Lung (tissue), 12 donors: ENCODE data around the gene MDC1. TPM values are rescaled to one million over a fixed set of nuclear protein-coding genes. Genes with fewer than 3 reads are reported as not detected.
"Not testable (repeated sequence)": the region's sequence is repeated elsewhere in the genome, so short reads cannot be mapped to it uniquely, and the experiment has no call there.

Experiments
- ATAC-seq: fragments of 200-7000 bp; cut with Tn5 transposase; one replicate; pipeline ENCODE4 v1.9.1; 2020; ENCODE audit warnings: moderate number of reproducible peaks; ENCODE audit not compliant: insufficient read depth, low FRiP score
- DNase-seq, 3 donors: peaks; one replicate each; pipeline ENCODE4 v3.0.0-alpha.2; 2013 to 2017
- H3K27ac ChIP-seq, 2 donors: one replicate each; pipeline ENCODE4 v1.5.1; 2013; ENCODE audit warnings: mild to moderate bottlenecking in 2 of 2, moderate library complexity in 2 of 2, control low read depth in 1 of 2, inconsistent platforms in 1 of 2, low read depth in 1 of 2, low read length in 1 of 2
- H3K27me3 ChIP-seq, 3 donors: one replicate each; pipeline ENCODE4 v1.5.1; 2013; ENCODE audit warnings: low read length in 2 of 3; ENCODE audit not compliant: control insufficient read depth in 3 of 3, insufficient read depth in 3 of 3
- H3K36me3 ChIP-seq, 4 donors: one replicate each; pipeline ENCODE4 v1.5.1; 2013; ENCODE audit warnings: low read length in 4 of 4, mild to moderate bottlenecking in 1 of 4, moderate library complexity in 1 of 4; ENCODE audit not compliant: control insufficient read depth in 4 of 4, insufficient read depth in 4 of 4
- H3K4me1 ChIP-seq, 5 donors: one replicate each; pipeline ENCODE4 v1.5.1; 2013; ENCODE audit warnings: low read length in 5 of 5, mild to moderate bottlenecking in 2 of 5, moderate library complexity in 1 of 5; ENCODE audit not compliant: control insufficient read depth in 5 of 5, insufficient read depth in 5 of 5
- H3K4me3 ChIP-seq: one replicate; pipeline ENCODE4 v1.5.1; 2013; ENCODE audit warnings: mild to moderate bottlenecking, control low read depth, moderate library complexity
- H3K9ac ChIP-seq, 2 donors: one replicate each; pipeline ENCODE4 v1.5.1; 2013; ENCODE audit warnings: low read length in 2 of 2, control low read depth in 1 of 2; ENCODE audit not compliant: insufficient read depth in 1 of 2
- H3K9me3 ChIP-seq, 4 donors: one replicate each; pipeline ENCODE4 v1.5.1; 2013; ENCODE audit warnings: low read length in 3 of 4, mild to moderate bottlenecking in 1 of 4, moderate library complexity in 1 of 4; ENCODE audit not compliant: control insufficient read depth in 4 of 4, insufficient read depth in 3 of 4
- CTCF ChIP-seq: IDR thresholded peaks from 2 replicates; pipeline ENCODE4 v1.5.1; 2012; ENCODE audit warnings: mild to moderate bottlenecking; ENCODE audit errors: control extremely low read depth, extremely low read depth
- WGBS, 2 donors: extraction: QIAGEN DNeasy Blood & Tissue Kit; methylation state at CpG; one replicate each; pipeline ENCODE4 v1.1.7; 2013; 5-methylcytosine and 5-hydroxymethylcytosine counted together
- polyA plus RNA-seq, 2 donors: library from polyadenylated mRNA; stranded (reverse); fragments of 200-250 nt; gene quantifications; one replicate each; pipeline ENCODE4 v1.2.1, GENCODE V29; 2013
- total RNA-seq, 2 donors: library from RNA; depleted of rRNA in 1 of 2; stranded (reverse); fragments of >200 nt in 1 of 2; gene quantifications; one replicate each; pipeline ENCODE4 v1.2.1, GENCODE V29; 2014 to 2021
- donor health status: control.
- donor health status: control.
- donor health status: Bipolar disorder and iron deficiency.
- donor health status: healthy.
- donor health status: DM: yes; HTN: yes; CAD: no.

Gene MDC1
- total and polyA plus RNA-seq, 4 donors = 9.9 to 34.0 (median 12.4) TPM

GRCh38 chr6:30720738-30721197 is 3.7 kb upstream of the MDC1 start:
- peaks cover 4 to 45% (median 9%) of the 10 kb centered on the region in 5 donors for H3K4me1 ChIP-seq
- peaks cover 6 to 44% (median 24%) of the 10 kb centered on the region in 4 donors for H3K36me3 ChIP-seq
- WGBS, 2 donors = 0 to 1% methylated on average over 29 of the region's 29 CpGs
- ATAC-seq (no peak), DNase-seq (peak; percentile 80 to 82 (median 81))
- no peaks in the 10 kb centered on the region for H3K27me3 ChIP-seq
- H3K9ac ChIP-seq = peak overlapping the region; percentile 99
- peak overlapping the region; percentile 58 for H3K4me3 ChIP-seq
- TF ChIP-seq CTCF = no peak
- peak overlapping the region; percentile 94 to 95 for H3K27ac ChIP-seq
- H3K9me3 ChIP-seq = no peaks in the 10 kb centered on the region

- peak within 1 kb of the TSS; percentile 94 to 95 for H3K27ac ChIP-seq
- peak within 1 kb of the TSS; percentile 99 for H3K9ac ChIP-seq
- peaks cover 6 to 40% (median 19%) of the 10 kb centered on the region in 4 donors for H3K36me3 ChIP-seq
- TF ChIP-seq CTCF = no peak
- H3K9me3 ChIP-seq = no peaks in the 10 kb centered on the region
- H3K4me3 ChIP-seq = peak within 1 kb of the TSS; percentile 58
- ATAC-seq (peak; percentile 62), DNase-seq (peak; percentile 98 to 99 (median 99))
- H3K4me1 ChIP-seq = peaks cover 4 to 43% (median 9%) of the 10 kb centered on the region in 5 donors
- no peaks in the 10 kb centered on the region for H3K27me3 ChIP-seq
- 0 to 1% methylated on average over 38 of the region's 38 CpGs for WGBS, 2 donors
Observed at GRCh38 chr6:30719791-30720737, 3.0 kb upstream of the MDC1 start, which contains the start of gene TUBB. TUBB (plus strand) TSS chr6:30720352; CDS start chr6:30720507, 155 bp downstream.

GRCh38 chr6:30719356-30719755 is 2.3 kb upstream of the MDC1 start:
- no peak for DNase-seq
- Histone ChIP-seq H3K9me3 (no peaks in the 10 kb centered on the region), H3K4me1 (peaks cover 4 to 40% (median 9%) of the 10 kb centered on the region in 5 donors), H3K4me3 (peak overlapping the region; percentile 24), H3K27me3 (no peaks in the 10 kb centered on the region), H3K36me3 (peaks cover 6 to 39% (median 17%) of the 10 kb centered on the region in 4 donors), H3K27ac (peak overlapping the region; percentile 89 to 95), H3K9ac (peak overlapping the region; percentile 78 to 85)
- no peak for ATAC-seq
- no peak for TF ChIP-seq CTCF
- 17 to 20% methylated on average over 8 of the region's 8 CpGs for WGBS, 2 donors

GRCh38 chr6:30717845-30718720 is 1.0 kb upstream of the MDC1 start:
- H3K4me1 ChIP-seq = peaks cover 3 to 33% (median 5%) of the 10 kb centered on the region in 5 donors
- 78 to 80% methylated on average over 37 of the region's 37 CpGs for WGBS, 2 donors
- not testable (repeated sequence) for H3K9me3 ChIP-seq, H3K27me3 ChIP-seq, ATAC-seq, DNase-seq, H3K4me3 ChIP-seq
- peak overlapping the region; percentile 87 to 88 for H3K27ac ChIP-seq
- peaks cover 4 to 30% (median 17%) of the 10 kb centered on the region in 4 donors for H3K36me3 ChIP-seq
- peak overlapping the region in 1 of 2 donors; percentile 97 for H3K9ac ChIP-seq
